H1 (cell line): Measurements from ENCODE around the gene MT1X. TPM values are rescaled to one million over a fixed set of nuclear protein-coding genes. Genes with fewer than 3 reads are reported as not detected.
A peak's percentile ranks its signal among the peaks of the same experiment; 100 is the strongest.

ENCODE experiments used
- CTCF ChIA-PET: fragments of 300-600 bp; sonication (Branson Sonifier 250); formaldehyde crosslinking; loops from one replicate; lab custom pipeline; 2021; ENCODE audit not compliant: partially characterized antibody; lab: Charles Lee
- POLR2A ChIA-PET: fragments of 300-600 bp; sonication (Branson Sonifier 250); formaldehyde crosslinking; loops from one replicate; lab custom pipeline; 2021; ENCODE audit warnings: inconsistent platforms; ENCODE audit not compliant: partially characterized antibody; lab: Charles Lee
- DNase-seq, 2 experiments: peaks; one replicate each; pipeline versions ENCODE4 v3.0.0 to v3.0.0-alpha.2; 2010 to 2022; ENCODE audit warnings: low spot score in 2 of 2, low read depth in 1 of 2, mixed read lengths in 1 of 2
- FAIRE-seq: peaks from 2 replicates; lab custom pipeline; 2011; peaks lifted over from hg19 to GRCh38; lab: Jason Lieb, UNC
- H2AFZ ChIP-seq: 2 replicates; pipeline ENCODE4 v1.8.1; 2012; ENCODE audit warnings: low read length, inconsistent platforms
- H2AK5ac ChIP-seq: 2 replicates; pipeline ENCODE4 v1.6.1; 2013; ENCODE audit warnings: low read depth, low read length
- H2BK120ac ChIP-seq: replicated peaks from 2 replicates; pipeline ENCODE3; 2013; ENCODE audit warnings: low read depth, low read length, inconsistent platforms
- H2BK12ac ChIP-seq: 2 replicates; pipeline ENCODE4 v1.6.1; 2013; ENCODE audit warnings: low read depth, low read length
- H2BK15ac ChIP-seq: 2 replicates; pipeline ENCODE4 v1.6.1; 2013; ENCODE audit warnings: low read length
- H2BK20ac ChIP-seq: 2 replicates; pipeline ENCODE4 v1.6.1; 2013; ENCODE audit warnings: low read length
- H2BK5ac ChIP-seq: 2 replicates; pipeline ENCODE4 v1.6.1; 2013; ENCODE audit warnings: low read depth, low read length
- H3K14ac ChIP-seq: 2 replicates; pipeline ENCODE4 v1.6.1; 2013; ENCODE audit warnings: inconsistent platforms; ENCODE audit not compliant: insufficient read length
- H3K18ac ChIP-seq: 2 replicates; pipeline ENCODE4 v1.6.1; 2013; ENCODE audit warnings: low read length; ENCODE audit errors: extremely low read depth
- H3K23ac ChIP-seq: 2 replicates; pipeline ENCODE4 v1.6.1; 2013; ENCODE audit warnings: inconsistent platforms; ENCODE audit not compliant: insufficient read length
- H3K23me2 ChIP-seq: 2 replicates; pipeline ENCODE4 v1.6.1; 2013; ENCODE audit warnings: low read depth, low read length
- H3K27ac ChIP-seq: 2 replicates; pipeline ENCODE4 v1.6.1; 2011; ENCODE audit warnings: low read depth, low read length, inconsistent platforms
- H3K27me3 ChIP-seq, 4 experiments: replicated peaks in 1 of 4; 1 replicate in 1 of 4; 2 replicates in 3 of 4; pipeline versions ENCODE4 v1.6.1 to v1.8.1; 2011 to 2013; ENCODE audit warnings: low read length in 3 of 4, mild to moderate bottlenecking in 3 of 4, inconsistent platforms in 2 of 4, mixed read lengths in 2 of 4, moderate library complexity in 1 of 4; ENCODE audit not compliant: control insufficient read depth in 3 of 4, insufficient read depth in 3 of 4; ENCODE audit errors: extremely low read depth in 1 of 4
- H3K36me3 ChIP-seq, 4 experiments: 2 replicates each; pipeline versions ENCODE4 v1.6.1 to v1.8.1; 2011 to 2013; ENCODE audit warnings: mild to moderate bottlenecking in 4 of 4, low read length in 3 of 4, moderate library complexity in 2 of 4, control low read depth in 1 of 4, inconsistent platforms in 1 of 4; ENCODE audit not compliant: insufficient read depth in 4 of 4, control insufficient read depth in 2 of 4
- H3K4ac ChIP-seq: replicated peaks from 2 replicates; pipeline ENCODE3; 2013; ENCODE audit warnings: low read length, low read depth, mixed read lengths, inconsistent platforms; ENCODE audit not compliant: insufficient read length
- H3K4me1 ChIP-seq, 4 experiments: replicated peaks in 1 of 4; 1 replicate in 1 of 4; 2 replicates in 3 of 4; pipeline versions ENCODE4 v1.6.1 to v1.8.1; 2011 to 2013; ENCODE audit warnings: low read length in 3 of 4, inconsistent platforms in 2 of 4, mixed read lengths in 1 of 4; ENCODE audit not compliant: insufficient read depth in 4 of 4, control insufficient read depth in 3 of 4
- H3K4me2 ChIP-seq, 2 experiments: 2 replicates each; pipeline versions ENCODE4 v1.6.1 to v1.8.1; 2011 to 2013; ENCODE audit warnings: low read depth in 2 of 2, low read length in 2 of 2, control low read depth in 1 of 2, inconsistent platforms in 1 of 2, mild to moderate bottlenecking in 1 of 2; ENCODE audit not compliant: insufficient read depth in 1 of 2
- H3K4me3 ChIP-seq, 4 experiments: fragments of 200-600, 300-600 bp in 1 of 4; sonication (generic), shearing (Covaris generic), sonication (Bioruptor Twin) in 1 of 4; 2 replicates each; pipeline versions ENCODE4 v1.5.1 to v1.8.1; 2011 to 2016; ENCODE audit warnings: low read length in 4 of 4, low read depth in 3 of 4, control low read depth in 2 of 4, inconsistent platforms in 2 of 4, mild to moderate bottlenecking in 2 of 4, mixed read lengths in 1 of 4, moderate library complexity in 1 of 4; ENCODE audit not compliant: insufficient read depth in 2 of 4; ENCODE audit errors: extremely low read depth in 1 of 4
- H3K56ac ChIP-seq: replicated peaks from 2 replicates; pipeline ENCODE3; 2013; ENCODE audit warnings: low read depth, mild to moderate bottlenecking, mixed read lengths, low read length, inconsistent platforms; ENCODE audit not compliant: insufficient read length
- H3K79me1 ChIP-seq: 2 replicates; pipeline ENCODE4 v1.6.1; 2013; ENCODE audit warnings: low read depth, low read length, control low read depth
- H3K79me2 ChIP-seq, 2 experiments: 2 replicates each; pipeline versions ENCODE4 v1.6.1 to v1.8.1; 2012 to 2013; ENCODE audit warnings: low read length in 2 of 2, mild to moderate bottlenecking in 2 of 2, inconsistent platforms in 1 of 2; ENCODE audit not compliant: insufficient read depth in 2 of 2, control insufficient read depth in 1 of 2
- H3K9ac ChIP-seq, 4 experiments: replicated peaks in 1 of 4; 1 replicate in 1 of 4; 2 replicates in 3 of 4; pipeline versions ENCODE4 v1.6.1 to v1.8.1; 2011 to 2013; ENCODE audit warnings: low read depth in 3 of 4, low read length in 3 of 4, control low read depth in 2 of 4, mild to moderate bottlenecking in 2 of 4, moderate library complexity in 2 of 4, inconsistent platforms in 1 of 4; ENCODE audit errors: extremely low read depth in 1 of 4
- H3K9me3 ChIP-seq, 2 experiments: 2 replicates each; pipeline versions ENCODE4 v1.6.1 to v1.8.1; 2012 to 2013; ENCODE audit warnings: mild to moderate bottlenecking in 2 of 2, moderate library complexity in 2 of 2, control low read depth in 1 of 2, inconsistent platforms in 1 of 2, low read depth in 1 of 2, low read length in 1 of 2, mixed read lengths in 1 of 2; ENCODE audit not compliant: insufficient read depth in 2 of 2
- H4K20me1 ChIP-seq, 2 experiments: replicated peaks in 1 of 2; 2 replicates each; pipeline versions ENCODE3 to v1.8.1; 2011 to 2013; ENCODE audit warnings: inconsistent platforms in 2 of 2, low read length in 2 of 2, mild to moderate bottlenecking in 1 of 2; ENCODE audit not compliant: insufficient read depth in 2 of 2, control insufficient read depth in 1 of 2
- H4K5ac ChIP-seq: 2 replicates; pipeline ENCODE4 v1.6.1; 2013; ENCODE audit warnings: low read length, low read depth, mixed read lengths, inconsistent platforms; ENCODE audit not compliant: insufficient read length
- H4K8ac ChIP-seq: 2 replicates; pipeline ENCODE4 v1.8.0; 2013; ENCODE audit warnings: mild to moderate bottlenecking, moderate library complexity, low read length, inconsistent platforms; ENCODE audit not compliant: insufficient read depth; ENCODE audit errors: extremely low read depth
- H4K91ac ChIP-seq: replicated peaks from 2 replicates; pipeline ENCODE3; 2013; ENCODE audit warnings: low read length, mixed read lengths, inconsistent platforms; ENCODE audit not compliant: insufficient read length
- BCL11A ChIP-seq, 2 experiments: IDR thresholded peaks; one replicate each; pipeline ENCODE4 v1.6.1; 2011; ENCODE audit warnings: low read depth in 2 of 2, low read length in 2 of 2, mild to moderate bottlenecking in 2 of 2
- CHD1 ChIP-seq: IDR thresholded peaks from 2 replicates; pipeline ENCODE4 v1.6.1; 2012; ENCODE audit warnings: low read depth, low read length, improper control_type of control experiment
- EGR1 ChIP-seq: IDR thresholded peaks from 2 replicates; pipeline ENCODE4 v1.6.1; 2011; ENCODE audit warnings: low read depth, low read length, borderline replicate concordance
- JUN ChIP-seq: IDR thresholded peaks from 2 replicates; pipeline ENCODE4 v1.6.1; 2011; ENCODE audit warnings: low read depth, mild to moderate bottlenecking, improper control_type of control experiment, low read length
- NRF1 ChIP-seq: IDR thresholded peaks from 2 replicates; pipeline ENCODE4 v1.6.1; 2011; ENCODE audit warnings: mild to moderate bottlenecking, low read depth, low read length, improper control_type of control experiment
- POLR2AphosphoS5 ChIP-seq: IDR thresholded peaks from 2 replicates; pipeline ENCODE4 v1.6.1; 2011; ENCODE audit warnings: low read depth, low read length
- RXRA ChIP-seq: IDR thresholded peaks from 2 replicates; pipeline ENCODE4 v1.6.1; 2011; ENCODE audit warnings: low read depth, mild to moderate bottlenecking, low read length, moderate library complexity; ENCODE audit not compliant: insufficient read depth
- SIN3A ChIP-seq, 2 experiments: IDR thresholded peaks in 1 of 2; conservative IDR thresholded peaks in 1 of 2; 2 replicates each; pipeline ENCODE4 v1.6.1; 2011 to 2012; ENCODE audit warnings: low read length in 2 of 2, improper control_type of control experiment in 1 of 2, low read depth in 1 of 2, mild to moderate bottlenecking in 1 of 2
- SIRT6 ChIP-seq: IDR thresholded peaks from one replicate; pipeline ENCODE4 v1.7.1; 2012; ENCODE audit warnings: low read length, inconsistent platforms
- SP1 ChIP-seq: IDR thresholded peaks from 2 replicates; pipeline ENCODE4 v1.6.1; 2011; ENCODE audit warnings: low read depth, low read length
- TCF12 ChIP-seq: IDR thresholded peaks from 2 replicates; pipeline ENCODE4 v1.6.1; 2011; ENCODE audit warnings: low read depth, mild to moderate bottlenecking, low read length
- ZNF274 ChIP-seq: IDR thresholded peaks from 2 replicates; pipeline ENCODE4 v1.7.0; 2012; ENCODE audit warnings: low read length, borderline replicate concordance; ENCODE audit errors: extremely low read depth
- WGBS, 2 experiments: shearing (Covaris generic) in 1 of 2; methylation state at CpG; one replicate each; pipeline versions ENCODE4 v1.1.6 to v1.1.7; 2013 to 2015; ENCODE audit warnings: low lambda C conversion rate in 2 of 2, mixed read lengths in 2 of 2, inconsistent platforms in 1 of 2, low coverage in 1 of 2, missing lambda C conversion rate in 1 of 2; ENCODE audit not compliant: insufficient replicate concordance in 2 of 2, insufficient coverage in 1 of 2, insufficient read length in 1 of 2; ENCODE audit errors: extremely low coverage in 1 of 2, missing lambda C conversion rate in 1 of 2; 5-methylcytosine and 5-hydroxymethylcytosine counted together
- polyA plus RNA-seq, 7 experiments: library from polyadenylated mRNA; depleted of rRNA in 3 of 7; stranded (reverse) in 5 of 7; unstranded in 2 of 7; fragments of >200 nt in 5 of 7; fragments of 200-250 nt in 2 of 7; gene quantifications; 1 replicate in 5 of 7; 2 replicates in 1 of 7; 4 replicates in 1 of 7; pipeline versions ENCODE4 v1.2.1 to v1.2.3, GENCODE V29; 2011 to 2013; ENCODE audit warnings: missing spikeins in 2 of 7, mixed read lengths in 2 of 7
- total RNA-seq: library from RNA; stranded (reverse); fragmentation: NEBNext Ultra II Directional; extraction: Animal tissue kit (Norgen Biotek cat#: 25700); gene quantifications from 2 replicates; pipeline ENCODE4 v1.2.1, GENCODE V29; 2021
- TF ChIP-seq, protein P1 (sequence below): IDR thresholded peaks from 2 replicates; pipeline ENCODE4 v1.6.1; 2012; ENCODE audit warnings: low read length, inconsistent platforms

Gene MT1X
- total and polyA plus RNA-seq, 2 of the 8 experiments (the other 6 are each of a cell fraction or from before 2014, with no cell fraction given) = 52.4 to 1,060 TPM

DNA sequence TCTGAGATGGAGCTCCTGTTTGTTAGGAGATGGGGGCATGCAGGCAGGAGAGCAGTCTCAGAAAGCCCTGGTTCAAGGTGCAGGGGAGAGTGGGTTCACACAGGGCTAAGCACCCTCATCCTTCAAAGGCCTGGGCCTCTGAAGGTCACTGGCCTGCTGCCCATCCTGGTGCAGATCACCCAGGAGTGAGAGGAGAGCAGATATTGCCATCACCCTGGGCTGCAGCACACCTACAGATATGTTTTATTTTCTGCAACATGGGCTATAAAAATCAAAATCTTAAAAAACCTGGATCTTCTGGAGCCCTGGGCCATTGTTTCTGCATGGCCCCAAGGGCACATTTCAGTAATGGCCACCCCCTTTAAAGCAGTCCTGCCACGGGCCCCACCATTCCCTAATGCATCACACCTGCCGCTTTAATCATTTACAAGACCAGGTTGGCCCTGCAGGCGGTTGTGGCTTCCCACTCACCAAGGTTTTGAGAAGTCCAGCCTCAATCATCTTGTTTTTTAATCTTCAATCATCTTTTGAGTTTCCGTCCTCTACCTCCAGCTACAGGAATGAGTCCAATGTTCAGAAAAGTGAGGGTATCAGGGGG is 27.3 kb downstream of the MT1X start:
- Histone ChIP-seq H3K4me3 (no peak overlapping the region), H3K79me2 (no peaks in the 10 kb centered on the region), H4K91ac (no peak overlapping the region), H2BK20ac (no peak overlapping the region), H2BK5ac (no peak overlapping the region), H4K8ac (no peak overlapping the region), H3K79me1 (no peaks in the 10 kb centered on the region), H4K20me1 (no peaks in the 10 kb centered on the region), H2BK12ac (no peak overlapping the region), H3K23me2 (no peaks in the 10 kb centered on the region), H3K27me3 (no peaks in the 10 kb centered on the region), H2AK5ac (no peak overlapping the region), H3K9ac (no peak overlapping the region), H3K4me2 (no peak overlapping the region), H2BK120ac (no peak overlapping the region), H3K14ac (no peak overlapping the region), H3K23ac (no peak overlapping the region), H3K4me1 (no peaks in the 10 kb centered on the region), H4K5ac (no peak overlapping the region), H3K56ac (no peak overlapping the region), H3K27ac (no peak overlapping the region), H3K4ac (no peak overlapping the region), H2BK15ac (0 out of 2 replicates have a peak overlapping the region, but pooled peaks have one; percentile 65), H3K36me3 (no peaks in the 10 kb centered on the region), H3K18ac (no peak overlapping the region), H3K9me3 (no peaks in the 10 kb centered on the region), H2AFZ (no peak overlapping the region)
- FAIRE-seq (no peak), DNase-seq (no peak)
- 90% methylated on average over 4 of the region's 4 CpGs; no CpG with 5 or more reads in 1 of the 2 experiments for WGBS, 2 experiments
- POLR2A ChIA-PET = interaction anchor here (1.2 kb wide), 1 partner anchor 33 kb away, joined by 3 read pairs; no protein-coding TSS in a partner anchor
- CTCF ChIA-PET = interaction anchor here (0.6 to 1.3 kb wide), 3 partner anchors 8 to 80 kb away, joined by 3 to 5 read pairs (median 3); no protein-coding TSS in a partner anchor
- TF ChIP-seq ZNF274 (no peak), TCF12 (no peak), BCL11A (IDR thresholded peaks at IDR 0.05; ENCODE audit: low read depth in 2 of 2, low read length in 2 of 2) (no peak), POLR2AphosphoS5 (no peak), SP1 (no peak), NRF1 (no peak), JUN (no peak), SIRT6 (no peak), EGR1 (no peak), CHD1 (no peak), RXRA (no peak), SIN3A (conservative IDR thresholded peaks at IDR 0.05 in 1 of 2, IDR thresholded peaks at IDR 0.05 in 1 of 2; ENCODE audit: low read depth in 1 of 2, low read length in 2 of 2) (no peak)
- TF ChIP-seq, protein P1, sequence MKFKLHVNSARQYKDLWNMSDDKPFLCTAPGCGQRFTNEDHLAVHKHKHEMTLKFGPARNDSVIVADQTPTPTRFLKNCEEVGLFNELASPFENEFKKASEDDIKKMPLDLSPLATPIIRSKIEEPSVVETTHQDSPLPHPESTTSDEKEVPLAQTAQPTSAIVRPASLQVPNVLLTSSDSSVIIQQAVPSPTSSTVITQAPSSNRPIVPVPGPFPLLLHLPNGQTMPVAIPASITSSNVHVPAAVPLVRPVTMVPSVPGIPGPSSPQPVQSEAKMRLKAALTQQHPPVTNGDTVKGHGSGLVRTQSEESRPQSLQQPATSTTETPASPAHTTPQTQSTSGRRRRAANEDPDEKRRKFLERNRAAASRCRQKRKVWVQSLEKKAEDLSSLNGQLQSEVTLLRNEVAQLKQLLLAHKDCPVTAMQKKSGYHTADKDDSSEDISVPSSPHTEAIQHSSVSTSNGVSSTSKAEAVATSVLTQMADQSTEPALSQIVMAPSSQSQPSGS = no peak
